Body of pancreas (tissue), 4 donors: ENCODE results near the gene NFX1.
"Not testable (repeated sequence)": the region's sequence is repeated elsewhere in the genome, so short reads cannot be mapped to it uniquely, and the experiment has no call there.

Source experiments
- CTCF ChIP-seq, 7 experiments: fragments of 450-650 bp in 4 of 7; fragments of 200-600 bp in 3 of 7; sonication (generic) in 3 of 7; IDR thresholded peaks; one replicate each; pipeline ENCODE4 v1.5.1; 2016 to 2019; ENCODE audit warnings: antibody characterized with exemption in 7 of 7
- POLR2A ChIP-seq, 3 donors: fragments of 450-650 bp; IDR thresholded peaks; one replicate each; pipeline ENCODE4 v1.6.1; 2016; ENCODE audit warnings: antibody characterized with exemption in 3 of 3, mild to moderate bottlenecking in 2 of 3

GRCh38 chr9:33401809-33402208 lies 111.5 kb downstream of the NFX1 start:
- not testable (repeated sequence) for TF ChIP-seq POLR2A, CTCF (IDR thresholded peaks at IDR 0.05)
